Sigmoid colon (tissue), 4 donors: Measurements from ENCODE around the gene TM2D3.

Source experiments
- POLR2A ChIP-seq, 2 donors: fragments of 450-650 bp; IDR thresholded peaks; one replicate each; pipeline ENCODE4 v1.6.1; 2016; ENCODE audit warnings: antibody characterized with exemption in 2 of 2, mild to moderate bottlenecking in 2 of 2, moderate library complexity in 2 of 2
- POLR2AphosphoS5 ChIP-seq, 4 donors: sonication (generic); formaldehyde crosslinking; IDR thresholded peaks; one replicate each; pipeline ENCODE4 v1.6.1; 2017; ENCODE audit warnings: antibody characterized with exemption in 4 of 4

DNA sequence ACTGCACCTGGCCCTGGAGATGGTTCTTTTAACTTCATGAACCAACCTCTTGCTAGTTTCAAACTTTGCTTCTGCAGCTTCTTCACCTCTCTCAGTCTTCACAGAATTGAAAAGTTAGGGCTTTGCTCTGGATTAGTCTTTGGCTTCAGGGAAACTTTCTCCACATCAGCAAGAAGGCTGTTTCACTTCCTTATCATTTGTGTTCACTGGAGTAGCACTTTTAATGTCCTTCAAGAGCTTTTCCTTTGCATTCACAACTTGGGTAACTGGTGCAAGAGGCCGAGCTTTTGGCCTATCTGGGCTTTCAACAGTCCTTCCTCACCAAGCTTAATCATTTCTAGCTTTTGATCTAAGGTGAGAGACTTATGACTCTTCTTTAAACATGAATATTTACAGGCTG is 15.7 kb upstream of the TM2D3 start:
- TF ChIP-seq POLR2AphosphoS5 (IDR thresholded peaks at IDR 0.05): no peak
- TF ChIP-seq POLR2A (IDR thresholded peaks at IDR 0.05): no peak
